GM18502 (cell line): ENCODE measurements around the gene VSIG2.

Source experiments
- ATAC-seq: cut with Tn5 transposase; IDR thresholded peaks from one replicate; pipeline ENCODE4 v1.9.1; 2021; ENCODE audit warnings: mild to moderate bottlenecking; ENCODE audit not compliant: unreplicated experiment, poor library complexity

VSIG2 gene

DNA sequence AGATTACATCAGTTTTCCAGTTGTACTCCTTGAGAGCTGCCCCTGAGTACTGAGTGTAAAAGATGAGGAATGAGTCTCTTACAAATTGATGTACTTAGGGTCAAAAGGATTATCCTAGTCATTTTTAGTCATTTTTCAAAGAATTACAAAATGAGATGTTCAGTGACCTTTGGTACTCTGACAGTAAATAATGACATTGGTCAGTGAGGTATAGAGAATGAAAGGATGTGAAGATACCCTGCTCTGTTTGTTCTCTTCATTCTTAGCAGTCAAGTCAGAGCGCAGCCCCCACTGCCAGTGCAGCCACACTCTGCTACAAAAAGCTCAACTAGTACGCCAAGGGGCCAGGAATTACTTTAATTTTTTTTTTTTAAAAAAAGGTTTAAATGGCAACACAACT, 14.1 kb upstream of the VSIG2 start:
- no peak for ATAC-seq

- ATAC-seq, result peak; percentile 25
Measured at GRCh38 chr11:124763156-124763947, 11.3 kb upstream of the VSIG2 start.

- peak; percentile 9 for ATAC-seq
Measured at GRCh38 chr11:124762624-124763155, 10.6 kb upstream of the VSIG2 start.

GRCh38 chr11:124762105-124762623, 10.1 kb upstream of the VSIG2 start, which contains the start of gene ESAM:
Gene ESAM, minus strand, starts transcription at chr11:124762290. Its CDS starts 136 bp downstream, at chr11:124762154.
- ATAC-seq, result peak; percentile 60

- no peak for ATAC-seq
Measured at GRCh38 chr11:124761301-124762104, 9.4 kb upstream of the VSIG2 start.

- no peak for ATAC-seq
Measured at GRCh38 chr11:124760806-124761205, 8.8 kb upstream of the VSIG2 start.

GRCh38 chr11:124760205-124760652, 8.2 kb upstream of the VSIG2 start:
- peak; percentile 22 for ATAC-seq

- no peak for ATAC-seq
Measured at GRCh38 chr11:124759266-124760204, 7.5 kb upstream of the VSIG2 start.

DNA sequence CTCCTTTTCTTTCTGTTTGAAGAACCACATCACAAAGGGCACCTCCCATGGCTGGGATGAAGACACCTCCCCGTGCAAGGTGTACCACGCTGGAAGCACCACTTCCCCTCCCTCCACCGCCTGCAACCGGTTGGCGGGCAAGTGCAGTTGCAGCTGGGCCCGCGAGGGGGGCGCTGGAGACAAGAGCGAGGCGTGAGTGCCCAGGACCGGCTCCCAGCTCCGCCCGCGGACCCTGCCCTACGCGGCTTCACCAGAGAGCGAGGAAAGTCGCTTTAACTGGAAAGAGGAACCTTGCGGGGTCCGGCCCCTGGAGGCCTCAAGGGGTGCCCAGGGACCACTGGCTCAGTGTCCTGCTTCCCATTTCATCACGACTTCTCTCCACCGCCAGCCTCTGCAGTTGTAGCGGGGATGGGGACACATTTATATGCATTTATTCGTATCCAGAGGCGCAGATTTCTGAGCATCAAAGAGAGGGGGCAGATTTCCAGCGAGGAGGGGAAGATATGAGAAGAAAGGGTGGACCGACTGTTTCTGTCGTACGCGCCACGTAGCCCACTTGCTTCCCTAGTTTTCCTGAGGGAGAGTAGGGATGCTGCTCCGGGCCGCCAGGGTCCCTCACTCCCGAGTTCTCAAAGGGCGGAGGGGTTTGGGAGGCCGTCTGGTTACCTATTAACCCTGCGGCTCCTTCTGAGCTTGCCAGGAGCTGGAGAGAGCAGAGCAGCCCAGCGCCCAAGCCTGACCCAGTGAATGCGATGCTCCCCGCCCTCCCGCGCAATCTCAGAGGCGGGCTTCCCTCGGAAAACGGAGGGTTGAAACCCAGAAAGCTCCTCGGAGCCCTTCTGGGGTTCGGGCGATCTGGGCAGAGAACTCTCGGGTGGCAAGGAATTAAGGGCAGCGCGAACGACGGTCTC, 6.6 kb upstream of the VSIG2 start:
- ATAC-seq, result peak; percentile 59

DNA sequence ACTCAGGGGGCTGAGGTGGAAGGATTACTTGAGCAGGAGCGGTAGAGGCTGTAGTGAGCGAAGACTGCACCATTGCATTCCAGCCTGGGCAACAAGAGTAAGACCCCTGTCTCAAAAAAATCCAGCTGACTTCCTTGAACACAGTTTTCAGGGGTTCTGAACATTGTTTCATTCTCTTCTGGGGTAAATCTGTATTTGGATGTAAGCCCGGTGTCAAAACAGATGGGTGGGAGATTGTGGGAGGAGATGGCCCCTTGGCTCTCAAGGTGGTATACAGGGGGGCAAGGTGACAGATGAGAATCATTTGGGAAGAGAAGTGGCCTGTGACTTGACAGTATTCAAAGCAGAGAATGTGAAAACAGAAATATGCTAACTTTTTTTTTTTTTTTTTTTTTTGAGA, 5.3 kb upstream of the VSIG2 start:
- no peak for ATAC-seq

DNA sequence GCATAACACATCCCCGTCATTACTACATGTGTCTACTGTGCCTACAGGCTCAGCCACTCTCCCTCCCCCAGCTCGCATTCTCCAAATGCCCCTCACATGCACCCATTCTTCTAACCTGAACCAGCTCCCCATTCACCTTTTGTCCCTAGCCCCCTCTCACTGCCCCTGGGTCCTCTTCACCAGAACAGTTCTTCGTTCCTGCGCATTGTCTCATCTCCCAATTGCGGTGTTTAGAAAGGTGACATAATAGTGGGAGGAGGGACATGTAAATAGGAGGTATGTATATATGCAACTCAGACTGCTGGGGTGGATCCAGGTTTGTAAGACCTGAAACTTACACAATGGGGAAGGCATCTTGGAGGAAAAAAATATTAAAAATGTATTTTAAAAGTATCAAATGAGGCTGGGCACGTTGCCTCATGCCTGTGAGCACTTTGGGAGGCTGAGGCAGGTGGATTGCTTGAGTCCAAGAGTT, 4.7 kb upstream of the VSIG2 start:
- ATAC-seq, result no peak

DNA sequence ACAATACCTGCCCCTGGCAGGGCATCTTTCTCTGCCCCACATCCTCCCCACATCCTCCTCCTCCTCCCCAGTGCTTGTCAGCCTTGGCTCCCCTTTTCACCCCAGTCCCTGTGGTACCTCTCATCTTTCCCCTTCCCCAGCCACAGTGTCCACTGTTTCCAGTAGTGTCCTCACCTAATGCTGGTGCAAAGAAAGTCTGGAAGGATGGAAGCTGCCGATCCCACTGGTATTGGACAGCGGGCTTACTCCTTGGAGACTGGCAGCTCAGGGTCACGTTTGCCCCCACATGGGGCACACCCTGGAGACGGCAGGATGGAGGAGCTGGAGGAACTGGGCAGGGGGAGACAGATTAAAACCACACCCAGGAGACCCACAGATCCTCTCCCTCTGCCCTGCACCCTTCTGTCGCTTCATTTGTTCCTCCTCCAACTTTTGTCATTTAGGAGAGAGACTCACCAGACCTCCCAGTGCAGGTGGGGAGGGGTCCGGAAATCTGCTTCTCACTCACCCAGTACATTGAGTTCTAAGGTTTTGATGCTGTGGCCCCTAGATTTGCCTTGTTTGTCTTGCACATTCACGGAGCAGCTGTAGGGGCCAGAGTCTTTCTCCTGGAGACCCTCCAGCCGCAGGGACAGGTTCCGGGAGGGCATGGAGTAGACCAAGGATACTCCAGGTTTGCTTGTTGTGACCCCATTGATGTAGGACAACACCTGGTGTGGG, 4.1 kb upstream of the VSIG2 start:
- ATAC-seq, result no peak

GRCh38 chr11:124754710-124755109, 2.7 kb upstream of the VSIG2 start:
- no peak for ATAC-seq

- no peak for ATAC-seq
Measured at GRCh38 chr11:124754309-124754708, 2.3 kb upstream of the VSIG2 start.

DNA sequence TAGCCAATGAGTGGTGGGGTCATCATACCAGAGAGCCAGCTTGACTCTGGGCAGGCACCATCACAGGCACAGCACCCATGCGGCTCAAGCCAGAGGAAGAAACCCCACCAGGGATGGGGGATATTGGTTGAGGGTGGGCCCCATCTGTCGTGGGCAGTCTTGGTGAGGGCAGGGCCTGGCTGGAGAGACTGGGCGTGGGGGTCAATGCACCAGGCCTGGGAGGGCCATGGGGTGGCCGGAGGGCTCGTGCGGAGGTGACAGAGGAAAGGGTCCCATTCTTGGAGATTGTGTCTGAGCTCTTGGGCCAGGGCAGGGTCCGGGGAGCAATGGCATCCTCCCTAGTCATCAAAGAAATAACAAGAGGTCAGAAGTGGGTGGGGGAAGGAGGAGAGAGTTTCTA, 1.6 kb upstream of the VSIG2 start:
- no peak for ATAC-seq

- no peak for ATAC-seq
Measured at GRCh38 chr11:124753205-124753604, 1.1 kb upstream of the VSIG2 start.

GRCh38 chr11:124752471-124753102, 532 bp upstream of the VSIG2 start:
- no peak for ATAC-seq

GRCh38 chr11:124751391-124751740, 689 bp downstream of the VSIG2 start:
- no peak for ATAC-seq
